DND-41 (cell line): ENCODE results near the gene EGF.

Experiments
- ATAC-seq: fragments of 200-7000 bp; cut with Tn5 transposase; 3 replicates; pipeline ENCODE4 v1.9.1; 2021; ENCODE audit warnings: low read depth; ENCODE audit not compliant: insufficient read depth
- DNase-seq: peaks from one replicate; pipeline ENCODE4 v3.0.0-alpha.2; 2020
- H2AFZ ChIP-seq: 2 replicates; pipeline ENCODE4 v1.6.0; 2012; ENCODE audit warnings: low read depth, low read length
- H3K27ac ChIP-seq: 2 replicates; pipeline ENCODE4 v1.5.1; 2012; ENCODE audit warnings: low read length, inconsistent platforms
- H3K27me3 ChIP-seq: fragments of 200-600 bp; sonication (generic); 2 replicates; pipeline ENCODE4 v1.6.0; 2012; ENCODE audit warnings: low read length, mild to moderate bottlenecking, inconsistent platforms; ENCODE audit not compliant: insufficient read depth, poor library complexity
- H3K36me3 ChIP-seq: 2 replicates; pipeline ENCODE4 v1.5.1; 2012; ENCODE audit warnings: low read length, inconsistent platforms; ENCODE audit not compliant: insufficient read depth
- H3K4me1 ChIP-seq: 2 replicates; pipeline ENCODE4 v1.5.1; 2012; ENCODE audit warnings: mild to moderate bottlenecking, low read length; ENCODE audit not compliant: insufficient read depth
- H3K4me2 ChIP-seq: 2 replicates; pipeline ENCODE4 v1.6.0; 2012; ENCODE audit warnings: mild to moderate bottlenecking, moderate library complexity, low read length, inconsistent platforms; ENCODE audit not compliant: insufficient read depth
- H3K4me3 ChIP-seq, 2 experiments: fragments of 200-600 bp in 1 of 2; shearing (Covaris generic) in 1 of 2; 2 replicates each; pipeline ENCODE4 v1.5.1; 2012 to 2016; ENCODE audit warnings: inconsistent platforms in 2 of 2, low read length in 2 of 2, mild to moderate bottlenecking in 2 of 2, low read depth in 1 of 2, moderate library complexity in 1 of 2
- H3K79me2 ChIP-seq: 2 replicates; pipeline ENCODE4 v1.6.0; 2012; ENCODE audit warnings: low read length, inconsistent platforms; ENCODE audit not compliant: insufficient read depth
- H3K9ac ChIP-seq: 2 replicates; pipeline ENCODE4 v1.6.0; 2012; ENCODE audit warnings: low read depth, mild to moderate bottlenecking, inconsistent platforms, low read length, moderate library complexity
- H3K9me3 ChIP-seq: 2 replicates; pipeline ENCODE4 v1.5.1; 2012; ENCODE audit warnings: low read length, moderate library complexity, mild to moderate bottlenecking, inconsistent platforms; ENCODE audit not compliant: insufficient read depth, severe bottlenecking
- H4K20me1 ChIP-seq: 2 replicates; pipeline ENCODE4 v1.6.0; 2012; ENCODE audit warnings: low read length; ENCODE audit not compliant: insufficient read depth
- CTCF ChIP-seq: IDR thresholded peaks from 2 replicates; pipeline ENCODE4 v1.5.1; 2012; ENCODE audit warnings: borderline replicate concordance, low read length, moderate library complexity, mild to moderate bottlenecking; ENCODE audit not compliant: poor library complexity, severe bottlenecking; ENCODE audit errors: extremely low read depth
- EZH2 ChIP-seq: IDR thresholded peaks from 3 replicates; pipeline ENCODE4 v1.6.1; 2012; ENCODE audit warnings: borderline replicate concordance, low read depth, mild to moderate bottlenecking, moderate library complexity, low read length, inconsistent platforms; ENCODE audit not compliant: severe bottlenecking

The EGF gene

GRCh38 chr4:110020646-110021443 is 108.2 kb downstream of the EGF start:
- H3K36me3 ChIP-seq, result no peaks in the 10 kb centered on the region
- H3K9ac ChIP-seq, result no peak overlapping the region
- no peaks in the 10 kb centered on the region for H3K4me1 ChIP-seq
- no peaks in the 10 kb centered on the region for H3K27me3 ChIP-seq
- no peak for TF ChIP-seq CTCF
- no peak for TF ChIP-seq EZH2
- DNase-seq (no peak), ATAC-seq (no peak)
- no peaks in the 10 kb centered on the region for H3K9me3 ChIP-seq
- H3K27ac ChIP-seq, result no peak overlapping the region
- no peak overlapping the region for H2AFZ ChIP-seq
- H3K79me2 ChIP-seq, result no peaks in the 10 kb centered on the region
- H3K4me2 ChIP-seq, result no peak overlapping the region
- no peaks in the 10 kb centered on the region for H4K20me1 ChIP-seq
- no peak overlapping the region for H3K4me3 ChIP-seq

- Histone ChIP-seq H3K4me3 (no peak overlapping the region), H2AFZ (no peak overlapping the region), H3K79me2 (no peaks in the 10 kb centered on the region), H3K9me3 (no peaks in the 10 kb centered on the region), H3K27ac (no peak overlapping the region), H3K4me2 (no peak overlapping the region), H3K27me3 (no peaks in the 10 kb centered on the region), H3K9ac (no peak overlapping the region), H4K20me1 (no peaks in the 10 kb centered on the region), H3K36me3 (no peaks in the 10 kb centered on the region), H3K4me1 (no peaks in the 10 kb centered on the region)
- TF ChIP-seq EZH2 (no peak), CTCF (no peak)
- ATAC-seq, result no peak
- no peak for DNase-seq
Measured at GRCh38 chr4:110022457-110022856, 109.8 kb downstream of the EGF start.

GRCh38 chr4:110025056-110025455 is 112.4 kb downstream of the EGF start:
- H3K79me2 ChIP-seq, result no peaks in the 10 kb centered on the region
- H3K9me3 ChIP-seq, result no peaks in the 10 kb centered on the region
- no peak overlapping the region for H3K4me3 ChIP-seq
- no peaks in the 10 kb centered on the region for H3K4me1 ChIP-seq
- H3K27me3 ChIP-seq, result no peaks in the 10 kb centered on the region
- ATAC-seq (no peak), DNase-seq (no peak)
- H3K4me2 ChIP-seq, result no peak overlapping the region
- no peaks in the 10 kb centered on the region for H3K36me3 ChIP-seq
- H3K9ac ChIP-seq, result no peak overlapping the region
- H2AFZ ChIP-seq, result no peak overlapping the region
- H3K27ac ChIP-seq, result no peak overlapping the region
- no peak for TF ChIP-seq EZH2
- TF ChIP-seq CTCF, result no peak
- no peaks in the 10 kb centered on the region for H4K20me1 ChIP-seq

- Histone ChIP-seq H3K9ac (no peak overlapping the region), H3K27me3 (no peaks in the 10 kb centered on the region), H2AFZ (no peak overlapping the region), H3K4me3 (no peak overlapping the region), H3K27ac (no peak overlapping the region), H3K9me3 (no peaks in the 10 kb centered on the region), H3K4me2 (no peak overlapping the region), H4K20me1 (no peaks in the 10 kb centered on the region), H3K4me1 (no peaks in the 10 kb centered on the region), H3K36me3 (no peaks in the 10 kb centered on the region), H3K79me2 (no peaks in the 10 kb centered on the region)
- no peak for ATAC-seq
- DNase-seq, result no peak
- TF ChIP-seq CTCF (no peak), EZH2 (no peak)
Measured at GRCh38 chr4:110025718-110026117, 113.0 kb downstream of the EGF start.
